Fibroblast of lung (primary cell): ENCODE measurements around the gene NPHP4. TPM values are rescaled to one million over a fixed set of nuclear protein-coding genes. Genes with fewer than 3 reads are reported as not detected.

Source experiments
- DNase-seq, 2 donors: peaks; one replicate each; pipeline versions ENCODE4 v3.0.0 to v3.0.0-alpha.2; 2010; ENCODE audit warnings: low read depth in 2 of 2
- H2AFZ ChIP-seq: 2 replicates; pipeline ENCODE4 v1.5.1; 2012; ENCODE audit warnings: low read length, control low read depth, inconsistent platforms
- H3K27ac ChIP-seq: 2 replicates; pipeline ENCODE4 v1.5.1; 2011; ENCODE audit warnings: low read length, control low read depth; ENCODE audit not compliant: insufficient read depth
- H3K27me3 ChIP-seq: 2 replicates; pipeline ENCODE4 v1.5.1; 2011; ENCODE audit warnings: mild to moderate bottlenecking, low read length; ENCODE audit not compliant: control insufficient read depth, insufficient read depth
- H3K36me3 ChIP-seq: 2 replicates; pipeline ENCODE4 v1.5.1; 2011; ENCODE audit warnings: low read length; ENCODE audit not compliant: control insufficient read depth, insufficient read depth
- H3K4me1 ChIP-seq: 2 replicates; pipeline ENCODE4 v1.5.1; 2011; ENCODE audit warnings: low read length; ENCODE audit not compliant: control insufficient read depth, insufficient read depth; ENCODE audit errors: extremely low read depth
- H3K4me2 ChIP-seq: 2 replicates; pipeline ENCODE4 v1.5.1; 2011; ENCODE audit warnings: low read length, control low read depth; ENCODE audit not compliant: insufficient read depth; ENCODE audit errors: extremely low read depth
- H3K4me3 ChIP-seq, 4 experiments: fragments of 200-600 bp in 1 of 4; sonication (generic) in 1 of 4; replicated peaks in 1 of 4; 2 replicates each; pipeline ENCODE4 v1.5.1; 2011 to 2016; ENCODE audit warnings: low read length in 4 of 4, low read depth in 3 of 4, mild to moderate bottlenecking in 3 of 4, control low read depth in 2 of 4, inconsistent platforms in 1 of 4, mixed read lengths in 1 of 4; ENCODE audit not compliant: insufficient read depth in 1 of 4; ENCODE audit errors: control extremely low read depth in 1 of 4
- H3K79me2 ChIP-seq: 2 replicates; pipeline ENCODE4 v1.5.1; 2012; ENCODE audit warnings: mild to moderate bottlenecking, low read length, inconsistent platforms; ENCODE audit not compliant: control insufficient read depth, insufficient read depth
- H3K9ac ChIP-seq: 2 replicates; pipeline ENCODE4 v1.5.1; 2011; ENCODE audit warnings: mild to moderate bottlenecking, low read length, control low read depth; ENCODE audit not compliant: insufficient read depth
- H3K9me3 ChIP-seq: 2 replicates; pipeline ENCODE4 v1.5.1; 2012; ENCODE audit warnings: low read depth, low read length; ENCODE audit not compliant: control insufficient read depth, insufficient read depth
- H4K20me1 ChIP-seq: 2 replicates; pipeline ENCODE4 v1.5.1; 2011; ENCODE audit warnings: low read length; ENCODE audit not compliant: control insufficient read depth, insufficient read depth; ENCODE audit errors: extremely low read depth
- EZH2 ChIP-seq: IDR thresholded peaks from 2 replicates; pipeline ENCODE4 v1.5.1; 2012; ENCODE audit warnings: low read length, control low read depth, mild to moderate bottlenecking; ENCODE audit errors: missing control alignments
- polyA plus RNA-seq, 2 donors: library from polyadenylated mRNA; depleted of rRNA in 1 of 2; stranded (reverse) in 1 of 2; unstranded in 1 of 2; fragments of >200 nt; gene quantifications; 2 replicates each; pipeline ENCODE4 v1.2.1, GENCODE V29; 2011 to 2012; ENCODE audit warnings: missing spikeins in 1 of 2
- total RNA-seq: library from RNA; depleted of rRNA; stranded (reverse); fragments of >200 nt; gene quantifications from 2 replicates; pipeline ENCODE4 v1.2.1, GENCODE V29; 2014
- TF ChIP-seq, protein P1 (sequence below), 2 donors: IDR thresholded peaks in 1 of 2; conservative IDR thresholded peaks in 1 of 2; 1 replicate in 1 of 2; 2 replicates in 1 of 2; pipeline ENCODE4 v1.5.1; 2011 to 2012; ENCODE audit warnings: low read length in 2 of 2, control low read depth in 1 of 2, inconsistent platforms in 1 of 2, low read depth in 1 of 2, mild to moderate bottlenecking in 1 of 2

Gene NPHP4
- total and polyA plus RNA-seq, 2 donors (not counting 1 experiment from before 2014, with no cell fraction given) = 1.5 to 4.0 TPM

DNA sequence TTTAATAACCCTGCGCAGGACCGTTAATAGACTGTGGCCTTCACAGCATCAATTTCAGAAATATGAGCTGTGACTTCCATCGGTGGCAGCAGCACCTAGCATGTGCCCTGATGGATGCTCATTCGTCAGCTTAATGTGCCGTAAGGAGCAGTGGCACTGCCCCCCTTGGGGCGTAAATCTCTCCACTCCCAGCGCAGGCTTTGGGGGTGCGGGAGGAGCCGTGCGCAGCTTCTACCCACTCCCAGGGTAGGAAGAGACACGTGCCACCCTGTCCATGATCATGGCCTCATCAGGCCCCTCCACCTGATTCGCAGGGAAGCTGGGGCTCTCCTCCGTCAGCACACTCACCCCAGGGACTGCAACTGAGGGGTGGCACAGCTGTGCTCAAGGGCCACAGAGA lies 149.5 kb downstream of the NPHP4 start:
- no peak overlapping the region for H3K4me3 ChIP-seq
- no peak overlapping the region for H3K9ac ChIP-seq
- H3K27ac ChIP-seq = no peak overlapping the region
- no peak overlapping the region for H2AFZ ChIP-seq
- no peak for DNase-seq
- H3K4me1 ChIP-seq = no peaks in the 10 kb centered on the region
- no peaks in the 10 kb centered on the region for H3K36me3 ChIP-seq
- TF ChIP-seq EZH2 = no peak
- TF ChIP-seq, protein P1, sequence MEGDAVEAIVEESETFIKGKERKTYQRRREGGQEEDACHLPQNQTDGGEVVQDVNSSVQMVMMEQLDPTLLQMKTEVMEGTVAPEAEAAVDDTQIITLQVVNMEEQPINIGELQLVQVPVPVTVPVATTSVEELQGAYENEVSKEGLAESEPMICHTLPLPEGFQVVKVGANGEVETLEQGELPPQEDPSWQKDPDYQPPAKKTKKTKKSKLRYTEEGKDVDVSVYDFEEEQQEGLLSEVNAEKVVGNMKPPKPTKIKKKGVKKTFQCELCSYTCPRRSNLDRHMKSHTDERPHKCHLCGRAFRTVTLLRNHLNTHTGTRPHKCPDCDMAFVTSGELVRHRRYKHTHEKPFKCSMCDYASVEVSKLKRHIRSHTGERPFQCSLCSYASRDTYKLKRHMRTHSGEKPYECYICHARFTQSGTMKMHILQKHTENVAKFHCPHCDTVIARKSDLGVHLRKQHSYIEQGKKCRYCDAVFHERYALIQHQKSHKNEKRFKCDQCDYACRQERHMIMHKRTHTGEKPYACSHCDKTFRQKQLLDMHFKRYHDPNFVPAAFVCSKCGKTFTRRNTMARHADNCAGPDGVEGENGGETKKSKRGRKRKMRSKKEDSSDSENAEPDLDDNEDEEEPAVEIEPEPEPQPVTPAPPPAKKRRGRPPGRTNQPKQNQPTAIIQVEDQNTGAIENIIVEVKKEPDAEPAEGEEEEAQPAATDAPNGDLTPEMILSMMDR (conservative IDR thresholded peaks at IDR 0.05 in 1 of 2, IDR thresholded peaks at IDR 0.05 in 1 of 2; ENCODE audit: low read depth in 1 of 2, low read length in 2 of 2) = no peak
- H3K27me3 ChIP-seq = no peaks in the 10 kb centered on the region
- no peaks in the 10 kb centered on the region for H3K79me2 ChIP-seq
- no peak overlapping the region for H3K4me2 ChIP-seq
- H3K9me3 ChIP-seq = no peaks in the 10 kb centered on the region
- no peaks in the 10 kb centered on the region for H4K20me1 ChIP-seq

DNA sequence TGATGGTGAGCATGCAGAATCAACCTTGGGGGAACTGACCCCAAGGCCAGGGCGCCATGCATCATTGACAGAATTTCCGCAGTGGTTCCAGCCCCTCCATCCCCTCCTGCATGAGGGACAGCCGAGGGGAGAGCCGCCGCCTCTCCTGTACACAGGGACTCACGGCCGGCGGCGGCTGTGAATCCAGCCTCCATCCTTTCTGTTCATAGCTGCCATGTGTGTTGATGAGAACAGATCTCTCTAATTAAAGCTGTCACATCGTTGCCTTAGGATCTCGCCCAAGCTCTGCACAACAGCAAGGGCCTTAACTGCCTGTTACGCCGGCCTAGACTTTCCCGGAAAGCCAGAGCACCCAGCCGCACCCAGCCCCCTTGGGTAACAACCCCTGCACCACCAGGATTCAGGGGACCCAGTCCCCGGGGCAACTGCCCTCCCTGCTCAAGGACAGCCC lies 151.6 kb downstream of the NPHP4 start:
- Histone ChIP-seq H3K36me3 (no peaks in the 10 kb centered on the region), H2AFZ (no peak overlapping the region), H4K20me1 (no peaks in the 10 kb centered on the region), H3K9ac (no peak overlapping the region), H3K27me3 (no peaks in the 10 kb centered on the region), H3K4me2 (no peak overlapping the region), H3K9me3 (no peaks in the 10 kb centered on the region), H3K4me3 (no peak overlapping the region), H3K79me2 (no peaks in the 10 kb centered on the region), H3K27ac (no peak overlapping the region), H3K4me1 (no peaks in the 10 kb centered on the region)
- DNase-seq = no peak
- TF ChIP-seq EZH2 = no peak
- TF ChIP-seq, protein P1 (conservative IDR thresholded peaks at IDR 0.05 in 1 of 2, IDR thresholded peaks at IDR 0.05 in 1 of 2; ENCODE audit: low read depth in 1 of 2, low read length in 2 of 2) = no peak

DNA sequence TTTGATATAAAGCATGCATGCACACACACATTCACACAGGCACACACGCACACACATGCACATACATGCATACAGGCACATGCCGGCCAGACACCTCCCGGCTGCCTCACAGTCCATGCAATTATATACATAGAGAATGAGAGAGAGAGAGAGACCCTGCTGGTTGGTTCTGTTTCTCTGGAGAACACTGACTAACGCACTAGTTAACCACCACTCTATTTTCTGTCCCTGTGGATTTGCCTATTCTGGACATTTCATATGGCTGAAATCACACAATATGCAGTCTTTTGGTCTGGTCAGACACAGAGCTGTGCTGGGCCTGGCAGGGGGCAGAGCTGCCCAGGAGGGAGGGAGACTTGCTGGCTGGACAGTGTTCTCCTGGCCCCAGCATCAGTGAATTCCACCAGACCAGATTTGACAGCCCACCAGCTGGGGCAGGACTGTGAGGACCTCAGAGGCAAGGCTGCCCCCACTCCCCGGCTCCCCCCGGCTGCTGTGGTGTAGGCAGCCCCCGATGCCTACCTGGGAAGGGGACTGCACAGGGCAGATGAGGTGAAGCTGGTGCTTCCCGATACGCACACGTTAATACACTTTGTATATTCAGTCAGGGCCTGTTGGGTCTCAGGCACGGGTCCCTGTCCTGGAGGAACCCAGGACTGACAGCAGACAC lies 152.2 kb downstream of the NPHP4 start:
- no peaks in the 10 kb centered on the region for H3K79me2 ChIP-seq
- no peaks in the 10 kb centered on the region for H3K9me3 ChIP-seq
- H3K36me3 ChIP-seq = no peaks in the 10 kb centered on the region
- H3K27me3 ChIP-seq = no peaks in the 10 kb centered on the region
- no peaks in the 10 kb centered on the region for H3K4me1 ChIP-seq
- no peak overlapping the region for H3K27ac ChIP-seq
- no peak overlapping the region for H2AFZ ChIP-seq
- DNase-seq = no peak
- TF ChIP-seq, protein P1 (conservative IDR thresholded peaks at IDR 0.05 in 1 of 2, IDR thresholded peaks at IDR 0.05 in 1 of 2; ENCODE audit: low read depth in 1 of 2, low read length in 2 of 2) = no peak
- TF ChIP-seq EZH2 = no peak
- no peak overlapping the region for H3K4me3 ChIP-seq
- H3K9ac ChIP-seq = no peak overlapping the region
- no peak overlapping the region for H3K4me2 ChIP-seq
- no peaks in the 10 kb centered on the region for H4K20me1 ChIP-seq
